H9 (cell line): Measurements from ENCODE around the gene EXOSC2. TPM values are rescaled to one million over a fixed set of nuclear protein-coding genes. Genes with fewer than 3 reads are reported as not detected.

Experiments used
- DNase-seq: peaks from one replicate; pipeline ENCODE4 v3.0.0-alpha.2; 2017
- H2AFZ ChIP-seq: one replicate; pipeline ENCODE4 v1.6.1; 2013; ENCODE audit warnings: mild to moderate bottlenecking, low read length, control low read depth, moderate library complexity
- H2AK5ac ChIP-seq: 2 replicates; pipeline ENCODE4 v1.6.1; 2013; ENCODE audit warnings: low read length, control low read depth, mixed read lengths; ENCODE audit not compliant: insufficient read length
- H2BK120ac ChIP-seq: one replicate; pipeline ENCODE4 v1.6.1; 2013; ENCODE audit warnings: low read depth, mild to moderate bottlenecking, low read length, control low read depth, inconsistent platforms; ENCODE audit not compliant: poor library complexity, severe bottlenecking
- H2BK12ac ChIP-seq: 2 replicates; pipeline ENCODE4 v1.6.1; 2013; ENCODE audit warnings: low read length, control low read depth, mixed read lengths, low read depth; ENCODE audit not compliant: insufficient read length
- H2BK15ac ChIP-seq: 2 replicates; pipeline ENCODE4 v1.6.1; 2013; ENCODE audit warnings: low read depth, low read length, control low read depth
- H2BK20ac ChIP-seq: one replicate; pipeline ENCODE4 v1.6.1; 2013; ENCODE audit warnings: low read depth, mild to moderate bottlenecking, low read length, control low read depth, inconsistent platforms; ENCODE audit not compliant: poor library complexity, severe bottlenecking
- H2BK5ac ChIP-seq: 2 replicates; pipeline ENCODE4 v1.6.1; 2013; ENCODE audit warnings: low read length, control low read depth, mixed read lengths; ENCODE audit not compliant: insufficient read length
- H3K14ac ChIP-seq: 2 replicates; pipeline ENCODE4 v1.6.1; 2013; ENCODE audit warnings: low read length, control low read depth; ENCODE audit not compliant: insufficient read depth
- H3K18ac ChIP-seq: 2 replicates; pipeline ENCODE4 v1.6.1; 2013; ENCODE audit warnings: low read depth, mild to moderate bottlenecking, mixed read lengths, low read length, control low read depth; ENCODE audit not compliant: insufficient read length
- H3K23ac ChIP-seq: 2 replicates; pipeline ENCODE4 v1.6.1; 2013; ENCODE audit warnings: low read length, control low read depth, mixed read lengths, low read depth; ENCODE audit not compliant: insufficient read length
- H3K23me2 ChIP-seq: 2 replicates; pipeline ENCODE4 v1.6.1; 2013; ENCODE audit warnings: low read depth, mild to moderate bottlenecking, mixed read lengths, low read length, control low read depth; ENCODE audit not compliant: insufficient read length, poor library complexity, severe bottlenecking
- H3K27ac ChIP-seq: 2 replicates; pipeline ENCODE4 v1.5.1; 2013; ENCODE audit warnings: low read length, control low read depth, mixed read lengths, low read depth; ENCODE audit not compliant: insufficient read length
- H3K27me3 ChIP-seq: 2 replicates; pipeline ENCODE4 v1.6.1; 2013; ENCODE audit warnings: low read length, control low read depth, inconsistent platforms; ENCODE audit not compliant: insufficient read depth
- H3K4ac ChIP-seq: 2 replicates; pipeline ENCODE4 v1.6.1; 2013; ENCODE audit warnings: low read depth, mild to moderate bottlenecking, control low read depth, inconsistent platforms, low read length, moderate library complexity
- H3K4me1 ChIP-seq: 2 replicates; pipeline ENCODE4 v1.6.1; 2013; ENCODE audit warnings: low read length, control low read depth, inconsistent platforms; ENCODE audit not compliant: insufficient read depth
- H3K4me2 ChIP-seq: 2 replicates; pipeline ENCODE4 v1.6.1; 2013; ENCODE audit warnings: low read length, control low read depth, mixed read lengths; ENCODE audit not compliant: insufficient read length, insufficient read depth
- H3K56ac ChIP-seq: 2 replicates; pipeline ENCODE4 v1.6.1; 2013; ENCODE audit warnings: low read depth, mild to moderate bottlenecking, mixed read lengths, low read length, control low read depth; ENCODE audit not compliant: insufficient read length
- H3K79me1 ChIP-seq: 2 replicates; pipeline ENCODE4 v1.6.1; 2013; ENCODE audit warnings: low read depth, mild to moderate bottlenecking, moderate library complexity, low read length, control low read depth, inconsistent platforms; ENCODE audit not compliant: insufficient read depth, poor library complexity, severe bottlenecking
- H3K79me2 ChIP-seq: 2 replicates; pipeline ENCODE4 v1.6.1; 2013; ENCODE audit warnings: low read length, control low read depth, inconsistent platforms; ENCODE audit not compliant: insufficient read depth
- H3K9ac ChIP-seq: 2 replicates; pipeline ENCODE4 v1.6.1; 2013; ENCODE audit warnings: low read length, control low read depth, mixed read lengths; ENCODE audit not compliant: insufficient read length; ENCODE audit errors: extremely low read depth
- H3K9me3 ChIP-seq: one replicate; pipeline ENCODE4 v1.6.1; 2013; ENCODE audit warnings: low read depth, low read length, inconsistent platforms; ENCODE audit not compliant: control insufficient read depth
- H3T11ph ChIP-seq: one replicate; pipeline ENCODE4 v1.6.1; 2013; ENCODE audit warnings: mild to moderate bottlenecking, low read length, control low read depth, inconsistent platforms
- H4K20me1 ChIP-seq: one replicate; pipeline ENCODE4 v1.6.1; 2013; ENCODE audit not compliant: control insufficient read depth, insufficient read length, insufficient read depth
- H4K5ac ChIP-seq: 2 replicates; pipeline ENCODE4 v1.6.1; 2013; ENCODE audit warnings: low read depth, mild to moderate bottlenecking, mixed read lengths, low read length, control low read depth; ENCODE audit not compliant: insufficient read length
- H4K8ac ChIP-seq: replicated peaks from 2 replicates; pipeline ENCODE4 v1.6.1; 2013; ENCODE audit warnings: low read length, control low read depth, mixed read lengths, low read depth; ENCODE audit not compliant: insufficient read length
- H4K91ac ChIP-seq: 2 replicates; pipeline ENCODE4 v1.6.1; 2013; ENCODE audit warnings: low read depth, mild to moderate bottlenecking, moderate library complexity, mixed read lengths, low read length, control low read depth; ENCODE audit not compliant: insufficient read length
- H3K27ac Mint-ChIP-seq, 3 experiments: 2 replicates in 2 of 3; 3 replicates in 1 of 3; pipeline ENCODE4 v1.8.0; 2020 to 2021; ENCODE audit warnings: mixed read lengths in 3 of 3, mild to moderate bottlenecking in 1 of 3, moderate library complexity in 1 of 3
- H3K27me3 Mint-ChIP-seq: 2 replicates; pipeline ENCODE4 v1.8.0; 2021; ENCODE audit warnings: low read depth, mild to moderate bottlenecking, moderate library complexity, mixed read lengths
- H3K36me3 Mint-ChIP-seq, 3 experiments: 2 replicates in 2 of 3; 3 replicates in 1 of 3; pipeline ENCODE4 v1.8.0; 2020 to 2021; ENCODE audit warnings: low read depth in 3 of 3, mixed read lengths in 3 of 3; ENCODE audit not compliant: insufficient read depth in 1 of 3
- H3K4me1 Mint-ChIP-seq, 2 experiments: 2 replicates each; pipeline ENCODE4 v1.8.0; 2020; ENCODE audit warnings: mixed read lengths in 2 of 2
- H3K4me3 Mint-ChIP-seq, 2 experiments: 2 replicates in 1 of 2; 3 replicates in 1 of 2; pipeline ENCODE4 v1.8.0; 2020 to 2021; ENCODE audit warnings: mild to moderate bottlenecking in 2 of 2, mixed read lengths in 2 of 2, moderate library complexity in 1 of 2
- H3K9me3 Mint-ChIP-seq, 2 experiments: 2 replicates in 1 of 2; 3 replicates in 1 of 2; pipeline ENCODE4 v1.8.0; 2020; ENCODE audit warnings: mild to moderate bottlenecking in 2 of 2, mixed read lengths in 2 of 2, moderate library complexity in 1 of 2
- CTCF ChIP-seq: fragments of 200-600 bp; sonication (generic); conservative IDR thresholded peaks from 3 replicates; pipeline ENCODE4 v1.8.0; 2021; ENCODE audit warnings: antibody characterized with exemption, mild to moderate bottlenecking
- WGBS: extraction: QIAGEN DNeasy Blood & Tissue Kit; methylation state at CpG from one replicate; pipeline ENCODE4 v1.1.7; 2013; ENCODE audit warnings: missing lambda C conversion rate, low lambda C conversion rate, mixed read lengths; ENCODE audit not compliant: insufficient read length; ENCODE audit errors: extremely low coverage; 5-methylcytosine and 5-hydroxymethylcytosine counted together
- total RNA-seq: library from RNA; stranded (reverse); gene quantifications from 2 replicates; pipeline ENCODE4 v1.2.1, GENCODE V29; 2021

Gene EXOSC2
- total RNA-seq, 1 experiment from 2014 or later, result 94.5 TPM

GRCh38 chr9:130654879-130655278, 38.7 kb upstream of the EXOSC2 start:
- Histone ChIP-seq H2BK5ac (no peak overlapping the region), H2BK12ac (no peak overlapping the region), H3K79me1 (no peaks in the 10 kb centered on the region), H3K4me2 (no peak overlapping the region), H2BK15ac (no peak overlapping the region), H4K8ac (no peak overlapping the region), H3T11ph (no peak overlapping the region), H3K23ac (no peak overlapping the region), H2BK20ac (no peak overlapping the region), H3K23me2 (peaks cover 3% of the 10 kb centered on the region), H4K91ac (no peak overlapping the region), H3K27ac (no peak overlapping the region), H4K20me1 (no peaks in the 10 kb centered on the region), H3K27me3 (peaks cover 34% of the 10 kb centered on the region), H2AK5ac (no peak overlapping the region), H4K5ac (no peak overlapping the region), H3K9me3 (no peaks in the 10 kb centered on the region), H3K4ac (no peak overlapping the region), H3K14ac (no peak overlapping the region), H3K4me1 (no peaks in the 10 kb centered on the region), H2AFZ (no peak overlapping the region), H3K18ac (no peak overlapping the region), H3K79me2 (no peaks in the 10 kb centered on the region), H3K56ac (no peak overlapping the region), H3K9ac (no peak overlapping the region), H2BK120ac (no peak overlapping the region)
- no peak for TF ChIP-seq CTCF
- peaks cover 0 to 4% of the 10 kb centered on the region in 2 experiments; a peak in 1 of 4 replicates for H3K4me1 Mint-ChIP-seq
- no peak overlapping the region for H3K4me3 Mint-ChIP-seq
- peaks cover 3 to 7% (median 5%) of the 10 kb centered on the region in 3 experiments; a peak in 3 of 7 replicates for H3K36me3 Mint-ChIP-seq
- no CpG with 5 or more reads among the region's 6 CpGs for WGBS
- peaks cover 97% of the 10 kb centered on the region for H3K27me3 Mint-ChIP-seq
- peaks cover 0 to 13% of the 10 kb centered on the region in 2 experiments; a peak in 2 of 5 replicates for H3K9me3 Mint-ChIP-seq
- no peak overlapping the region; a peak in 1 of 7 replicates for H3K27ac Mint-ChIP-seq
- no peak for DNase-seq
